Testis (tissue), 3 donors: ENCODE data around the gene COL5A1. TPM values are rescaled to one million over a fixed set of nuclear protein-coding genes. Genes with fewer than 3 reads are reported as not detected.

Experiments used
- DNase-seq: peaks from one replicate; pipeline ENCODE4 v3.0.0-alpha.2; 2019
- H3K27ac ChIP-seq, 2 donors: fragments of 200-600 bp; sonication (generic); one replicate each; pipeline ENCODE4 v1.5.1; 2019
- H3K27me3 ChIP-seq: fragments of 200-600 bp; sonication (generic); one replicate; pipeline ENCODE4 v1.5.1; 2019
- H3K36me3 ChIP-seq: fragments of 200-600 bp; sonication (generic); one replicate; pipeline ENCODE4 v1.5.1; 2017; ENCODE audit warnings: low read depth; ENCODE audit errors: missing control alignments
- H3K4me1 ChIP-seq: fragments of 200-600 bp; sonication (generic); one replicate; pipeline ENCODE4 v1.5.1; 2019
- H3K4me3 ChIP-seq, 2 donors: fragments of 200-600 bp; sonication (generic); one replicate each; pipeline ENCODE4 v1.5.1; 2017 to 2019
- H3K9me3 ChIP-seq: fragments of 200-600 bp; sonication (generic); one replicate; pipeline ENCODE4 v1.5.1; 2017
- POLR2A ChIP-seq: fragments of 450-650 bp; IDR thresholded peaks from one replicate; pipeline ENCODE4 v1.6.1; 2017; ENCODE audit warnings: antibody characterized with exemption, mild to moderate bottlenecking, moderate library complexity
- WGBS, 2 donors: methylation state at CpG; one replicate each; pipeline ENCODE4 v1.1.5; 2018; 5-methylcytosine and 5-hydroxymethylcytosine counted together
- intact Hi-C: fragments of 100-400 bp; cut with DNase I; formaldehyde crosslinking; loops from one replicate; pipeline ENCODE4 v1.15.1; 2023; ENCODE audit warnings: low total_unique reads
- polyA plus RNA-seq: library from polyadenylated mRNA; stranded (reverse); fragments of 350-450 nt; fragmentation: Illumina TruSeq; extraction: RNeasy Lipid Tissue Mini Kit (QIAGEN cat#74804); gene quantifications from one replicate; pipeline ENCODE4 v1.2.3, GENCODE V29; 2014; ENCODE audit warnings: low read depth, low replicate concordance; ENCODE audit not compliant: insufficient read depth
- total RNA-seq, 2 donors: library from RNA; depleted of rRNA; stranded (reverse); fragments of >200 nt; gene quantifications; one replicate each; pipeline ENCODE4 v1.2.3, GENCODE V29; 2016
- TF ChIP-seq, protein P1 (sequence below), 3 experiments: fragments of 450-650 bp in 2 of 3; fragments of 200-600 bp in 1 of 3; sonication (generic) in 1 of 3; IDR thresholded peaks; one replicate each; pipeline ENCODE4 v1.5.1; 2016 to 2019; ENCODE audit warnings: antibody characterized with exemption in 3 of 3, mild to moderate bottlenecking in 2 of 3, moderate library complexity in 1 of 3

COL5A1 gene
- total and polyA plus RNA-seq, 3 donors from 2014 or later = 18.5 to 34.3 (median 20.8) TPM

GRCh38 chr9:134829356-134829937 lies 187.8 kb downstream of the COL5A1 start:
- TF ChIP-seq, protein P1, sequence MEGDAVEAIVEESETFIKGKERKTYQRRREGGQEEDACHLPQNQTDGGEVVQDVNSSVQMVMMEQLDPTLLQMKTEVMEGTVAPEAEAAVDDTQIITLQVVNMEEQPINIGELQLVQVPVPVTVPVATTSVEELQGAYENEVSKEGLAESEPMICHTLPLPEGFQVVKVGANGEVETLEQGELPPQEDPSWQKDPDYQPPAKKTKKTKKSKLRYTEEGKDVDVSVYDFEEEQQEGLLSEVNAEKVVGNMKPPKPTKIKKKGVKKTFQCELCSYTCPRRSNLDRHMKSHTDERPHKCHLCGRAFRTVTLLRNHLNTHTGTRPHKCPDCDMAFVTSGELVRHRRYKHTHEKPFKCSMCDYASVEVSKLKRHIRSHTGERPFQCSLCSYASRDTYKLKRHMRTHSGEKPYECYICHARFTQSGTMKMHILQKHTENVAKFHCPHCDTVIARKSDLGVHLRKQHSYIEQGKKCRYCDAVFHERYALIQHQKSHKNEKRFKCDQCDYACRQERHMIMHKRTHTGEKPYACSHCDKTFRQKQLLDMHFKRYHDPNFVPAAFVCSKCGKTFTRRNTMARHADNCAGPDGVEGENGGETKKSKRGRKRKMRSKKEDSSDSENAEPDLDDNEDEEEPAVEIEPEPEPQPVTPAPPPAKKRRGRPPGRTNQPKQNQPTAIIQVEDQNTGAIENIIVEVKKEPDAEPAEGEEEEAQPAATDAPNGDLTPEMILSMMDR (IDR thresholded peaks at IDR 0.05) = no peak
- no peak for TF ChIP-seq POLR2A

GRCh38 chr9:134830126-134830525 lies 188.5 kb downstream of the COL5A1 start:
- intact Hi-C loops = no loop called here
- no peak overlapping the region for H3K4me3 ChIP-seq
- WGBS, 2 donors = 97 to 100% methylated on average over 9 to 19 of the region's 19 CpGs
- TF ChIP-seq, protein P1 (IDR thresholded peaks at IDR 0.05) = no peak
- TF ChIP-seq POLR2A = no peak
- no peak for DNase-seq
- no peaks in the 10 kb centered on the region for H3K27me3 ChIP-seq
- H3K27ac ChIP-seq = no peak overlapping the region
- no peaks in the 10 kb centered on the region for H3K36me3 ChIP-seq
- no peaks in the 10 kb centered on the region for H3K9me3 ChIP-seq
- H3K4me1 ChIP-seq = peaks cover 2% of the 10 kb centered on the region

More at GRCh38 chr9:134829356-134829937, 187.8 kb downstream of the COL5A1 start:
- Histone ChIP-seq H3K36me3 (no peaks in the 10 kb centered on the region), H3K9me3 (no peaks in the 10 kb centered on the region), H3K27me3 (no peaks in the 10 kb centered on the region), H3K27ac (no peak overlapping the region), H3K4me3 (no peak overlapping the region), H3K4me1 (no peaks in the 10 kb centered on the region)
- no peak for DNase-seq
- 88 to 91% methylated on average over 5 to 35 of the region's 35 CpGs for WGBS, 2 donors
- intact Hi-C loops = no loop called here

- intact Hi-C loops = no loop called here
- no peaks in the 10 kb centered on the region for H3K27me3 ChIP-seq
- DNase-seq = no peak
- TF ChIP-seq, protein P1 (IDR thresholded peaks at IDR 0.05) = no peak
- no peak for TF ChIP-seq POLR2A
- H3K4me1 ChIP-seq = peaks cover 8% of the 10 kb centered on the region
- WGBS, 2 donors = 77 to 84% methylated on average over 21 of the region's 21 CpGs
- no peaks in the 10 kb centered on the region for H3K9me3 ChIP-seq
- no peaks in the 10 kb centered on the region for H3K36me3 ChIP-seq
- H3K27ac ChIP-seq = no peak overlapping the region
- no peak overlapping the region for H3K4me3 ChIP-seq
These were observed 189.5 kb downstream of the COL5A1 start for GRCh38 chr9:134830926-134831720.

DNA sequence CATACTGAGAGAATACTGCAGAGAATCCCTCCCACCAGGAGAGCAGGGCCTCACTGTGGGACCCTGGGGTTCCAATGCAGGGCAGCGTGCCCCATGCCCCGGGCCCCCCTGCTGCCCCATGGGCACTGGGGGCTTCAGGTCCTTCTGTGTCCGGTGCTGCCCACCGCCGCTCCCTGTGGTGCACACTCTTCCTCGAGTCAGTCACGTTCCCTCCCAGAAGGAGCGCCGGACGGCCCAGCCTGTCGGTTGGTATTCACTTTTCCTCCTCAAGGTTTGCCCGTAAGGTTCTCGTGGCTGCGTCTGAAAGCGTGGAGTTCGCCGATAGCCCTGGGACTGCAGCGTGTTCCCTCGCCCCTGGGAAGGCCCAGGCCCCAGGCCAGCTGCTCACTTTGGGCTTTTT lies 190.9 kb downstream of the COL5A1 start:
- intact Hi-C loops = no loop called here
- H3K27me3 ChIP-seq = no peaks in the 10 kb centered on the region
- no peaks in the 10 kb centered on the region for H3K9me3 ChIP-seq
- no peaks in the 10 kb centered on the region for H3K36me3 ChIP-seq
- no peak overlapping the region for H3K4me3 ChIP-seq
- peaks cover 8% of the 10 kb centered on the region for H3K4me1 ChIP-seq
- TF ChIP-seq, protein P1 (IDR thresholded peaks at IDR 0.05) = no peak
- DNase-seq = no peak
- WGBS, 2 donors = 92 to 93% methylated on average over 19 of the region's 19 CpGs
- H3K27ac ChIP-seq = no peak overlapping the region
